Smooth muscle cell (in vitro differentiated cells): ENCODE results near the gene CALN1. TPM values are rescaled to one million over a fixed set of nuclear protein-coding genes. Genes with fewer than 3 reads are reported as not detected.

Experiments
- DNase-seq: peaks from one replicate; lab custom pipeline; 2025; ENCODE audit not compliant: unreplicated experiment; lab: John Stamatoyannopoulos, UW
- H2AFZ ChIP-seq: fragments of 200-600 bp; sonication (generic); 2 replicates; pipeline ENCODE4 v1.6.0; 2016; ENCODE audit warnings: antibody characterized with exemption, low read depth, mild to moderate bottlenecking
- H3F3A ChIP-seq: fragments of 200-600 bp; sonication (generic); 2 replicates; pipeline ENCODE4 v1.6.0; 2017; ENCODE audit warnings: antibody characterized with exemption, low read depth
- H3K27ac ChIP-seq: fragments of 200-600 bp; sonication (generic); 2 replicates; pipeline ENCODE4 v1.5.1; 2016; ENCODE audit warnings: low read depth, mild to moderate bottlenecking
- H3K27me3 ChIP-seq: fragments of 200-600 bp; sonication (generic); 2 replicates; pipeline ENCODE4 v1.6.1; 2016; ENCODE audit warnings: low read depth, mild to moderate bottlenecking
- H3K36me3 ChIP-seq: fragments of 200-600 bp; sonication (generic); 2 replicates; pipeline ENCODE4 v1.5.1; 2016; ENCODE audit warnings: low read depth
- H3K4me1 ChIP-seq: fragments of 200-600 bp; sonication (generic); 2 replicates; pipeline ENCODE4 v1.5.1; 2016; ENCODE audit warnings: low read depth
- H3K4me2 ChIP-seq: fragments of 200-600 bp; sonication (generic); 2 replicates; pipeline ENCODE4 v1.6.0; 2016; ENCODE audit warnings: mild to moderate bottlenecking
- H3K4me3 ChIP-seq: fragments of 200-600 bp; sonication (generic); 2 replicates; pipeline ENCODE4 v1.5.1; 2016; ENCODE audit warnings: mild to moderate bottlenecking
- H3K79me2 ChIP-seq: fragments of 200-600 bp; sonication (generic); 2 replicates; pipeline ENCODE4 v1.6.0; 2016; ENCODE audit warnings: low read depth, mild to moderate bottlenecking
- H3K9ac ChIP-seq: fragments of 200-600 bp; sonication (generic); 2 replicates; pipeline ENCODE4 v1.6.0; 2016; ENCODE audit warnings: low read depth
- H3K9me3 ChIP-seq: fragments of 200-600 bp; sonication (generic); replicated peaks from 2 replicates; pipeline ENCODE4 v1.5.1; 2016; ENCODE audit warnings: low read depth
- H4K20me1 ChIP-seq: fragments of 200-600 bp; sonication (generic); 2 replicates; pipeline ENCODE4 v1.6.0; 2016; ENCODE audit warnings: low read depth
- CTCF ChIP-seq: fragments of 200-600 bp; sonication (generic); IDR thresholded peaks from 2 replicates; pipeline ENCODE4 v1.5.1; 2017; ENCODE audit warnings: borderline replicate concordance, mild to moderate bottlenecking, antibody characterized with exemption; ENCODE audit not compliant: insufficient read depth, poor library complexity, severe bottlenecking
- WGBS: methylation state at CpG from one replicate; pipeline ENCODE4 v1.1.7; 2016; ENCODE audit warnings: low lambda C conversion rate; 5-methylcytosine and 5-hydroxymethylcytosine counted together
- polyA plus RNA-seq: library from polyadenylated mRNA; unstranded; fragments of >200 nt; fragmentation: Nextera tagmentation; extraction: Ambion mirVana; gene quantifications from 2 replicates; pipeline ENCODE4 v1.2.1, GENCODE V29; 2016
- total RNA-seq: library from RNA; depleted of rRNA; stranded (reverse); fragments of >200 nt; gene quantifications from 2 replicates; pipeline ENCODE4 v1.2.3, GENCODE V29; 2014

Gene CALN1
- total and polyA plus RNA-seq, 2 experiments from 2014 or later: not detected

GRCh38 chr7:72298091-72298490, 114.0 kb downstream of the CALN1 start:
- Histone ChIP-seq H3K79me2 (no peaks in the 10 kb centered on the region), H3K4me2 (no peak overlapping the region), H3F3A (no peaks in the 10 kb centered on the region), H3K9me3 (no peaks in the 10 kb centered on the region), H3K9ac (no peak overlapping the region), H3K36me3 (no peaks in the 10 kb centered on the region), H2AFZ (no peak overlapping the region), H3K27ac (no peak overlapping the region), H3K4me1 (no peaks in the 10 kb centered on the region), H4K20me1 (no peaks in the 10 kb centered on the region), H3K27me3 (no peaks in the 10 kb centered on the region), H3K4me3 (no peak overlapping the region)
- WGBS: 97% methylated on average over 5 of the region's 5 CpGs
- TF ChIP-seq CTCF: no peak
- DNase-seq: no peak

- H3K9ac ChIP-seq: no peak overlapping the region
- no peak overlapping the region for H3K27ac ChIP-seq
- H2AFZ ChIP-seq: no peak overlapping the region
- WGBS: 91% methylated on average over 3 of the region's 3 CpGs
- no peaks in the 10 kb centered on the region for H3K27me3 ChIP-seq
- no peaks in the 10 kb centered on the region for H3K79me2 ChIP-seq
- no peak overlapping the region for H3K4me2 ChIP-seq
- TF ChIP-seq CTCF: no peak
- H4K20me1 ChIP-seq: no peaks in the 10 kb centered on the region
- H3K4me1 ChIP-seq: no peaks in the 10 kb centered on the region
- H3K4me3 ChIP-seq: no peak overlapping the region
- DNase-seq: no peak
- H3K9me3 ChIP-seq: no peaks in the 10 kb centered on the region
- no peaks in the 10 kb centered on the region for H3F3A ChIP-seq
- no peaks in the 10 kb centered on the region for H3K36me3 ChIP-seq
Measured at GRCh38 chr7:72297636-72298035, 114.5 kb downstream of the CALN1 start.

DNA sequence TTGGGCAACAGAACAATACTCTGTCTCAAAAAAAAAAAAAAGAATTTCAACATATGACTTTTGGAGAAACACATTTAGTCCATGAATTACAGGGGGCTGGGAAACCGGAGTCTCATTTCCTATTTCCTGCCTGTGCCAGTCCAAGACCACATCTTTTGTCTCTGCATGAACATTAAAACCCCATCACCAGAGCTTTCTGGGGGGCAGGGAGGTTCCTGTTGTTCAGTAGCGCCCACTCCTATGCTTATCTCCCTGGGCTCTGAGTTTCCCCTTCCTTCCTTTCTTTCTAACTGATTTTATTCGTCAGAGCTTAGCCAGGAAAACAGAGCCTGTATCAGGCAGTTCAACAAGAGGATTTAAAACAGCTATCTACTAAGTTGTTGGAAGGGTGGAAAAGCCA, 119.3 kb downstream of the CALN1 start:
- no peak for TF ChIP-seq CTCF
- no peaks in the 10 kb centered on the region for H3F3A ChIP-seq
- no peaks in the 10 kb centered on the region for H3K27me3 ChIP-seq
- no peak overlapping the region for H3K9ac ChIP-seq
- no peaks in the 10 kb centered on the region for H4K20me1 ChIP-seq
- no peaks in the 10 kb centered on the region for H3K4me1 ChIP-seq
- H3K27ac ChIP-seq: no peak overlapping the region
- no peaks in the 10 kb centered on the region for H3K36me3 ChIP-seq
- H2AFZ ChIP-seq: no peak overlapping the region
- H3K4me2 ChIP-seq: no peak overlapping the region
- no peaks in the 10 kb centered on the region for H3K9me3 ChIP-seq
- WGBS: 53% methylated on average over 3 of the region's 3 CpGs
- H3K79me2 ChIP-seq: no peaks in the 10 kb centered on the region
- DNase-seq: no peak
- H3K4me3 ChIP-seq: no peak overlapping the region

- H3K4me1 ChIP-seq: no peaks in the 10 kb centered on the region
- no peaks in the 10 kb centered on the region for H3K36me3 ChIP-seq
- no peak overlapping the region for H3K9ac ChIP-seq
- no peaks in the 10 kb centered on the region for H3K9me3 ChIP-seq
- no peak overlapping the region for H2AFZ ChIP-seq
- H3F3A ChIP-seq: no peaks in the 10 kb centered on the region
- H3K27ac ChIP-seq: no peak overlapping the region
- no peaks in the 10 kb centered on the region for H3K27me3 ChIP-seq
- H3K4me2 ChIP-seq: no peak overlapping the region
- H3K79me2 ChIP-seq: no peaks in the 10 kb centered on the region
- TF ChIP-seq CTCF: no peak
- no peaks in the 10 kb centered on the region for H4K20me1 ChIP-seq
- no peak for DNase-seq
- H3K4me3 ChIP-seq: no peak overlapping the region
- 98% methylated on average over 3 of the region's 3 CpGs for WGBS
Measured at GRCh38 chr7:72292118-72292517, 120.0 kb downstream of the CALN1 start.
